PFSK-1 (cell line): ENCODE measurements around the gene CCDC24.

Source experiments
- FOXP2 ChIP-seq: optimal IDR thresholded peaks from 2 replicates; pipeline ENCODE3; 2011; ENCODE audit warnings: borderline replicate concordance, control low read depth, inconsistent platforms; ENCODE audit not compliant: insufficient read depth; ENCODE audit errors: extremely low read length, extremely low read depth
- POLR2AphosphoS5 ChIP-seq: IDR thresholded peaks from 2 replicates; pipeline ENCODE4 v1.6.1; 2012; ENCODE audit warnings: low read depth, mild to moderate bottlenecking, control low read depth, low read length, moderate library complexity
- SIN3A ChIP-seq: IDR thresholded peaks from 2 replicates; pipeline ENCODE4 v1.6.1; 2012; ENCODE audit warnings: mild to moderate bottlenecking, low read length, moderate library complexity, borderline replicate concordance; ENCODE audit not compliant: insufficient read depth
- TAF1 ChIP-seq: IDR thresholded peaks from 2 replicates; pipeline ENCODE4 v1.6.1; 2012; ENCODE audit warnings: low read length, control low read depth, borderline replicate concordance; ENCODE audit not compliant: insufficient read depth
- TF ChIP-seq, protein P1 (sequence below), 2 experiments: IDR thresholded peaks; 2 replicates each; pipeline versions ENCODE4 v1.6.1 to v1.8.0; 2011 to 2012; ENCODE audit warnings: low read depth in 2 of 2, low read length in 2 of 2, control low read depth in 1 of 2, inconsistent platforms in 1 of 2, mild to moderate bottlenecking in 1 of 2, moderate library complexity in 1 of 2; ENCODE audit not compliant: insufficient read depth in 1 of 2

CCDC24 gene

DNA sequence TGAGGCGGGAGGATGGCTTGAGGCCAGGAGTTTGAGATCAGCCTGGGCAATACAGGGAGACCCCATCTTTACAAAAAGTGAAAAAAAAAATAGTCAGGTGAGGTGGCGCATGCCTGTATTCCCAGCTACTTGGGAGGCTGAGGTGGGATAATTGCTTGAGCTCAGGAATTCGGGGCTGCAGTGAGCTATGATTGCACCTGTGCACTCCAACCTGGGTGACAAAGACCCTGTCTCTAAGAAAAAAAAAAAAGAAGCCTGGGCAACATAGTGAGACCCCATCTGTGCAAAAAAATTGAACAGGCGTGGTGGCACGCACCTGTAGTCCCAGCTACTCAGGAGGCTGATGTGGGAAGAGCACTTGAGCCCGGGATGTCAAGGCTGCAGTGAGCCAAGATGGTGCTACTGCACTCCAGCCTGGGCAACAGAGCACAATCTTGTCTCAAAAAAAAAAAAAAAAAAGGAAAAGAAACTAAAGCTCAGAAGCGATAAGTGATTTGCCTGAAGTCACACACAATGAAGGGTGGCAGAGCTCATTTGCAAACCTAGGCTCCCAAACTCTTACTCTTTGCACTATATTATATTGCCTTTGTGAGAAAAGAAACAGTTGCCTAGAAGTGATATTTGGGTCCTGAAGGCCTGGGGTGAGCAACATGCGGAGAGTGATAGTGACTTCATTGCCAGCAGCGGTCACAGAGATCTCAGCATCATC is 2.0 kb downstream of the CCDC24 start:
- TF ChIP-seq TAF1: no peak
- TF ChIP-seq POLR2AphosphoS5: no peak
- TF ChIP-seq FOXP2: no peak
- no peak for TF ChIP-seq SIN3A
- TF ChIP-seq, protein P1, sequence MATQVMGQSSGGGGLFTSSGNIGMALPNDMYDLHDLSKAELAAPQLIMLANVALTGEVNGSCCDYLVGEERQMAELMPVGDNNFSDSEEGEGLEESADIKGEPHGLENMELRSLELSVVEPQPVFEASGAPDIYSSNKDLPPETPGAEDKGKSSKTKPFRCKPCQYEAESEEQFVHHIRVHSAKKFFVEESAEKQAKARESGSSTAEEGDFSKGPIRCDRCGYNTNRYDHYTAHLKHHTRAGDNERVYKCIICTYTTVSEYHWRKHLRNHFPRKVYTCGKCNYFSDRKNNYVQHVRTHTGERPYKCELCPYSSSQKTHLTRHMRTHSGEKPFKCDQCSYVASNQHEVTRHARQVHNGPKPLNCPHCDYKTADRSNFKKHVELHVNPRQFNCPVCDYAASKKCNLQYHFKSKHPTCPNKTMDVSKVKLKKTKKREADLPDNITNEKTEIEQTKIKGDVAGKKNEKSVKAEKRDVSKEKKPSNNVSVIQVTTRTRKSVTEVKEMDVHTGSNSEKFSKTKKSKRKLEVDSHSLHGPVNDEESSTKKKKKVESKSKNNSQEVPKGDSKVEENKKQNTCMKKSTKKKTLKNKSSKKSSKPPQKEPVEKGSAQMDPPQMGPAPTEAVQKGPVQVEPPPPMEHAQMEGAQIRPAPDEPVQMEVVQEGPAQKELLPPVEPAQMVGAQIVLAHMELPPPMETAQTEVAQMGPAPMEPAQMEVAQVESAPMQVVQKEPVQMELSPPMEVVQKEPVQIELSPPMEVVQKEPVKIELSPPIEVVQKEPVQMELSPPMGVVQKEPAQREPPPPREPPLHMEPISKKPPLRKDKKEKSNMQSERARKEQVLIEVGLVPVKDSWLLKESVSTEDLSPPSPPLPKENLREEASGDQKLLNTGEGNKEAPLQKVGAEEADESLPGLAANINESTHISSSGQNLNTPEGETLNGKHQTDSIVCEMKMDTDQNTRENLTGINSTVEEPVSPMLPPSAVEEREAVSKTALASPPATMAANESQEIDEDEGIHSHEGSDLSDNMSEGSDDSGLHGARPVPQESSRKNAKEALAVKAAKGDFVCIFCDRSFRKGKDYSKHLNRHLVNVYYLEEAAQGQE (IDR thresholded peaks at IDR 0.05; ENCODE audit: insufficient read depth in 1 of 2, low read depth in 2 of 2, low read length in 2 of 2): no peak

DNA sequence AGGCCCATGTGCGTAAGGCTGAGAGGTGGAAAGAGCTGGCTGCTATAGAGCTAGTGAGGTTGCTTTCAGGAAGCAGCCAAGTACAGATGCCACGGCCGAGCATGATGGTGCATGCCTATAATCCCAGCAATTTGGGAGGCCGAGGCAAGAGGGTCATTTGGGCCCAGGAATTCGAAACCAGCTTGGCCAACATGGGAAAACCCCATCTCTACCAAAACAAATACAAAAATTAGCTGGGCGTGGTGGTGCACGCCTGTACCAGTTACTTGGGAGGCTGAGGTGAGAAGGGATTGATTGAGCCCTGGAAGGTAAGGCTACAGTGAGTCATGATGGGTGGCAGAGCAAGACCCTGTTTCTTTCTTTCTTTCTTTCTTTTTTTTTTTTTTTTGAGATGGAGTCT is 2.7 kb downstream of the CCDC24 start:
- TF ChIP-seq POLR2AphosphoS5: no peak
- TF ChIP-seq SIN3A: no peak
- TF ChIP-seq TAF1: no peak
- no peak for TF ChIP-seq FOXP2
- TF ChIP-seq, protein P1 (IDR thresholded peaks at IDR 0.05; ENCODE audit: insufficient read depth in 1 of 2, low read depth in 2 of 2, low read length in 2 of 2): no peak

DNA sequence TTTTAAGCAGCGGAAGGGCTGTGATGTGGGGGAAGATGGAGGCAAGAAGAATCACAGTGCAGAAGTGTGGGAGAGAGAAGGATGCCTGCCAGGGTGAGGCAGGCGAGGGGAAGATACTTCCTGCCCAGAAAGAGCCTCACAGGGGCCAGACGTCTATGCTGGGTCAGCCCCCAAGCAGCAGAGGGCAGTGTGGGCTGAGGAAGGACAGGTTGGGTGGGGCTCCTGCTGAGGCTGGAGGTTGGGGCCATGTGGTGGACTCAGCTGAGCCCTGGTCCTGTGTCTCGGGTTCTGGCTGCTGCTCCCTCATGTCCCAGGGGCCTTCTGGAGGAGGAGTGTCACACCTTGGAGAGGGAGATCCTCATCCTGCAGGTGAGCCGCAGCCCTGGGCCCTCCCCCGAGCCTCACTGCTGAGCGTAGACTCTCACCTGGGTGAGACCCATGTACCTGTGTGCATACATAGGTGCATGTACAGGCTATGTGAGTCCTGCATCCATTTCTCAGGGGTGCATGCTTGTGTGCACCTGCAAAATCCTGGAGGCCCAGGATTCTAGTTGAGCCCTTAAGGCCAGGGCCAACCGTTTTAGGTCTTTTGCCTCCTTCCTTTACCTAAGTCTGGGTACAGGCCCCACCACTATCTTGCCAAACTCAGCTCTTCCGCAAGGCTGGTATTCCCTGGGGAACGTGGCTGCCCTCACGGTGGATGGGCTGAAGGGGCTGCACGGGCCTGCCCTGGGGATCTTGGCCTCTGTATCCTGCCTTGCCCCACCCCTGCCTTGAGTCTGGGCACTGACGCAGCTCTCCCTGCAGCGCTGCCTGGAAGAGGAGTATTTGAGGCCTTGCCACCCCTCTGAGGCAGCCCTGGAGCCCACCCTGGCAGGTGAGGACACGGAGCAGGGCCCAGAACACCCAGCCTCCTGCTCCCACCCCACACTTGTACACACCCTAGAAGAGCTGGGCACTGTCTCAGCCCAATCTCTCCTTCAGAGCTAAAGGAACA is 3.7 kb downstream of the CCDC24 start:
- TF ChIP-seq, protein P1 (IDR thresholded peaks at IDR 0.05; ENCODE audit: insufficient read depth in 1 of 2, low read depth in 2 of 2, low read length in 2 of 2): no peak
- TF ChIP-seq SIN3A: no peak
- TF ChIP-seq FOXP2: no peak

DNA sequence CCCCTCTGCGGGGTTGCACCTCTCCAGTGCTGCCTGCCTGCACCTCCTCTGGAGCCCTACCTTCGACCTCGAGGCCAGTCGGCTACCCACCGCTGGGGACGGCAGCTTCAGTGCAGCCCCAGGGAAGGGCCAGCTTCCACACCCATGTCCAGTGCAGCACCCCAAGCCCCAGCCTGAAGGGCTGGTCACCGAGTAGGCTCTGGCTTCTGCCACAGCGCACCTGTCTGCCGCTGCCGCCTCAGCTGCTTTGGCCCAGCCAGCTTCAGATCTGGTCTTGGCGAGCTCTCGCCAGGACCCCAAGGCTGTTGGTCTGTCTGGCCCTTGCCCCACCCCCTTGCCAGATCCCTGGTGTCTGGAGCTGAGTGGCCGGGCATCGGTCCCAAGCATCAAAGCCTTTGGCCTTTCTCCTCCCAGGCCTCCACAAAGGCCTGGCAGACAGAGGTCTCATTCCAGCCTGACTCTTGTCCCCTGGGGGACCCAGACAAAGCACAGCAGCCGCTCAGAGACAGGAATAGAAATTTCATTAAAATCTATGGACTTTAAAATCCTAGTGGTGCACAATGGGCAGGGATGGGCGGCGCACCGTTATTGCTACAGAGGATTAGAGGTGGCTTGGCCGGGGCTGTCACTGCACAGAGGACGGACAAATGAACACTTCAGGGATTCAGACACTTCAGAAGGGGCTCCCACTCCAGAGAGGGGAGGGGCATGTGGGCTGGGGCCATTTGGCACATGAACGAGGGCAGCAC is 4.8 kb downstream of the CCDC24 start:
- TF ChIP-seq TAF1: no peak
- TF ChIP-seq, protein P1 (IDR thresholded peaks at IDR 0.05; ENCODE audit: insufficient read depth in 1 of 2, low read depth in 2 of 2, low read length in 2 of 2): no peak
- TF ChIP-seq SIN3A: no peak
- no peak for TF ChIP-seq FOXP2
- TF ChIP-seq POLR2AphosphoS5: no peak
